HuH-7.5 (cell line): ENCODE measurements around the gene NOC2L.
"Not testable (repeated sequence)": the region's sequence is repeated elsewhere in the genome, so short reads cannot be mapped to it uniquely, and the experiment has no call there.

Source experiments
- DNase-seq: peaks from one replicate; pipeline ENCODE4 v3.0.0; 2011; ENCODE audit warnings: low spot score

NOC2L gene

GRCh38 chr1:993379-993995, 34.4 kb upstream of the NOC2L start:
- DNase-seq, result no peak

- DNase-seq, result no peak
Measured at GRCh38 chr1:992362-992761, 33.3 kb upstream of the NOC2L start.

DNA sequence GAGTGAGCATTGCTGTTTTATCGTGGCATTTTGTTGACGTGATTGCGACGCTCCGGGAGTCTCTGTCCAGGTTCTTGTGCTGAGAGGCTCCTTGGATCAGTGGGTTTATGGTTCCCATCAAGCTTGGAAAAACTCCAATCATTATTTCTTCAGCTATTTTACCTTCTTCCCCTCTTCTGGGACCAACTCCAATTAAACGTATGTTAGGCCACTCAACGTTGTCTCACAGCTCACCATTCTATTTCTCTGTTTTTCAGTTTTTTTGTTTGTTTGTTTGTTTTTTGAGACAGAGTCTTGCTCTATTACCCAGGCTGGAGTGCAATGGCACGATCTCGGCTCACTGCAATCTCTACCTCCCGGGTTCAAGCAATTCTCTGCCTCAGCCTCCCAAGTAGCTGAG, 32.8 kb upstream of the NOC2L start:
- DNase-seq, result no peak

DNA sequence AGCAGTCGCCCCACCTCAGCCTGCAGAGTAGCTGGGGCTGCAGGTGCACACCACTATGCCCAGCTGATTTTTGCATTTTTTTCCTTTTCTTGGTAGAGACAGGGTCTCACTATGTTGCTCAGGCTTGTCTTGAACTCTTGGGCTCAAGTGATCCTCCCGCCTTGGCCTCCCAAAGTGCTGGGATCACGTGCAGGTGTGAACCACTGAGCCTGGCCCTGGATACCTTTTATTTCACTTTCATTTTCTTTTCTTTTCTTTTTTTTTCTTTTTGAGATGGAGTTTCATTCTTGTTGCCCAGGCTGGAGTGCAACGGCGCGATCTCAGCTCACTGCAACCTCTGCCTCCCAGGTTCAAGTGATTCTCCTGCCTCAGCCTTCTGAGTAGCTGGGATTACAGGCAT, 32.2 kb upstream of the NOC2L start:
- not testable (repeated sequence) for DNase-seq

DNA sequence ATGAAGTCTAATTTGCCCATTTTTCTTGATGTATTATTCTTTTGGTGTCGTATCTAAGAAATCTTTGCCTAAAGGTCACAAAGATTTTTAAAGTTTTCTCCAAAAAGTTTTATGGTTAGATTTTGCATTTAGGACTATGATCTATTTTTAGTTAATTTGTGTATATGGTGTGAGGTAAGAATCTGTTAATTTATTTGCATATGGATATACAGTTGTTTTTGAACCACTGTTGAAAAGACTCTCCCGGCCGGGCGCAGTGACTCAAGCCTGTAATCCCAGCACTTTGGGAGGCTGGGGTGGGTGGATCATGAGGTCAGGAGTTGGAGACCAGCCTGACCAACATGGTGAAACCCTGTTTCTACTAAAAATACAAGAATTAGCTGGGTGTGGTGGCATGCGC, 29.0 kb upstream of the NOC2L start:
- not testable (repeated sequence) for DNase-seq

DNA sequence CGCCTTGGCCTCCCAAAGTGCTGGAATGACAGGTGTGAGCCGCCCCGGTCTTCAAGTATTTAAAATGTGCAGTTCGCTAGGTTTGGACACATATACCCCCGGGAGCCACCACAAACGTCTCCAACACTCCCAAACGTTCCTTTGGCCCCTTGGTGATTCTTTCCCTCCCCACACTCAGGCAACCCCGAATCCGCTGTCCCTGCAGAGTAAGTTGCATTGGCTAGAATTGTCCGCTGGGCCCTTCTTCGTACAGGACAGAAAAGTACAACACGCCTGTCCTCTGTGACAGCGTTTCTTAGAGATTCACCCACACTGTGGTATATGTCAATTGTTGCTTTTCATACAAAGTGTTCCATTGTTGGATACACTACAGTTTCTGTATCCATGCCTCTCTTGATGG, 26.1 kb upstream of the NOC2L start:
- DNase-seq, result no peak

DNA sequence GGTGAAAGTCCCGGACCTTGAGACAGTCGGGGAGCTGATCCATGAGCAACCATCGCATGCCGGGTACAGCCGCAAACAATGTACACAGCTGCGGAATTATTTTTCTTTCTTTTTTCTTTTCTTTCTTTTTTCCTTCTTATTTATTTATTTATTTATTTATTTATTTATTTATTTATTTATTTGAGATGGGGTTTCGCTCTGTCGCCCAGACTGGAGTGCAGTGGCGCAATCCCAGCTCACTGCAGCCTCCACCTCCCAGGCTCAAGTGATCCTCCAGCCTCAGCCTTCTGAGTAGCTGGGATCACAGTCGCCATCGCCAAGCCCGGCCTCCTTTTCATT, 25.4 kb upstream of the NOC2L start:
- DNase-seq, result no peak

DNA sequence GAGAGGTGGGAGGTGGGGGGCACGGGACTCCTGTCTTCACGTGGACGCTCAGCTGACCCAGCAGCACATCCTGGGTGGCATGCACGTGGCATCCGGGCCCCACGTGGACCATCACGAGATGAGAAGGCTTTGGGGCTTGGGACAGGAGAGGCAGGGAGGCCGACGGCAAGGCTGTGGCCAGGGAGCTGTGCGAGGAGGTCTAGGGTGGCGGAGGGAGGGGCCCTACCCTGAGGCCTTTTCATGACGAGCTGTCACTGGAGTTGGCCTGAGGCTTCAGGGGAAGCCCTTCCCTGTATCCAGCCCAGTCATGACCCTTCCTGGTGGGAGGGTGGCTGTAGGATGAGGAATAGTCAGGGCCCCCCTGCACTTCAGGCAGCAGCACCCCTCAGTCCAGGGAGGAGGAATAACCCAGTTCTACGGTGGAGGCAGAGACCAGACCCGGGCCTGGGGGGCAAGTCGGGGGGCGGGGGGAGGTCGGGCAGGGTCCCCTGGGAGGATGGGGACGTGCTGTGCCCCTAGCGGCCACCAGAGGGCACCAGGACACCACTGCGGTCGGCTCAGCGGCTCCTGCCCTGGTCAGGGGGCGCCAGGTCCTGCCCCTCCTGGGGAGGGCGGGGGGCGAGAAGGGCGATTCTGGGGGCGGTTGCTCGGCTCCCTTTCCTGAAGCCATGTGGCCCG, 24.9 kb upstream of the NOC2L start:
- peak; percentile 88 for DNase-seq

DNA sequence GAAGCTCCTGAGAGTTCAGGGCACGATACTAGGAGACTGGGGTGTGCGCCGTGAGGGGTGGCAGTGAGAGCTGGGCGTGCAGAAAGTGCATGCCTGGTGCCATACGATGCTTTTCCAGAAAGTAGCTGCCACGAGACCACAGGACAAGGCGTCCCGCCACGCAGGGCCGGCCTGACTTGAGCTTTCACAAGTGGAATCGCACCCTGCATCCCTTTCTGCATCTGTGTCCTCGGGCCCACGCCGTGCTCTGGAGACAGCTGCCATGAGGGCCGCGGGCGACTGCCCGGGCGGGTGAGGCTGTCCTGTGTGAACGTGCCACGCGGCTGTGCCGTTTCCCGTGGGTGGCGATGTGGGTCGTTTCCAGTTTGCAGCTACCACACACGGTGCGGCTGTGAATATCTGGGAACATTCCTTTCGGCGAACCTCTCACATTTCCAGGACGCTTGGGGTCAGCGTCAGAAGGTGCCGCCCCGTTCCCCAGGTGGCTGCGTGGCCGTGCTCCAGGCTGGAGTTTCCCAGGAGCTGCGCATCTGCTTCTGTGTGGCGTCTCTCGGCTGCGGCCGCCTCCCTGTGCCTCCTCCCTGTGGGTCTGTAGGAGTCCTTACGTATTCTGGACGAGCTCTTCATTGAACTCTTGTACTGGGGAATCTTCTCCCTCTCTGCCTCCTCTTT, 23.8 kb upstream of the NOC2L start:
- DNase-seq, result no peak

DNA sequence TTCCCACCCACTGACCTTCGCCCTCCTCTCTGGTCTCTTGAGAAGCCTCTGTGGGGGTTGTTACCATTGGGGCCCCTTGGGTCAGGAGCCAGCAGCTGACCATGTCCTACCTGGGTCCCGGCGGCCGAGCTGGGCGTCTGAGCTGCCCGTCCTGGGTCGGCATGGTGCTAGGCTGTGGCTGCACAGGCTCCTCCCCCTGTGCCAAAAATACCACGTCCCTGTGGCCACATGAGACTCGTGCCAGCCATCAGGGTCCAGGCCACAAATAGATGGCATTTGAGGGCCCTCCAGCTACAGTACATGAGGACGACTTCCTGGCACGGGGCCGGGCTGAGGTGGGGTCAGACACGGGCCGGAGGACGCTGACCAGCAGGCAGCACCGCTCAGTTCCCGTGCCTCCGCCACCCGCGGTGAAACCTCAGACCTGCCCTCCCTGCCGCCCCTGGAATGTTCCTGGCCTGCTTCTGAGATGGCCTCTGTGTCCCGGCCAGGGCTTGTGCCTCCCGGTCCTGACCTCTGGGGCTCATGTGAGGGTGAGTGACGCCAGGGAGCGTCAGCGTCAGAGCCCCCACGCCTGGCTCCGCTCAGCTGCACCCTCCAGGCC, 23.0 kb upstream of the NOC2L start, which contains the start of gene PERM1:
PERM1 (minus strand) TSS at position 139 of the 604 bp plus-strand sequence. CDS start 1,064 bp downstream, outside the sequence.
- no peak for DNase-seq

GRCh38 chr1:981491-981954, 22.5 kb upstream of the NOC2L start:
- DNase-seq, result no peak

GRCh38 chr1:980602-981395, 21.7 kb upstream of the NOC2L start:
- DNase-seq, result no peak

GRCh38 chr1:980137-980571, 21.1 kb upstream of the NOC2L start:
- DNase-seq, result no peak

GRCh38 chr1:979744-980072, 20.7 kb upstream of the NOC2L start:
- DNase-seq, result no peak

DNA sequence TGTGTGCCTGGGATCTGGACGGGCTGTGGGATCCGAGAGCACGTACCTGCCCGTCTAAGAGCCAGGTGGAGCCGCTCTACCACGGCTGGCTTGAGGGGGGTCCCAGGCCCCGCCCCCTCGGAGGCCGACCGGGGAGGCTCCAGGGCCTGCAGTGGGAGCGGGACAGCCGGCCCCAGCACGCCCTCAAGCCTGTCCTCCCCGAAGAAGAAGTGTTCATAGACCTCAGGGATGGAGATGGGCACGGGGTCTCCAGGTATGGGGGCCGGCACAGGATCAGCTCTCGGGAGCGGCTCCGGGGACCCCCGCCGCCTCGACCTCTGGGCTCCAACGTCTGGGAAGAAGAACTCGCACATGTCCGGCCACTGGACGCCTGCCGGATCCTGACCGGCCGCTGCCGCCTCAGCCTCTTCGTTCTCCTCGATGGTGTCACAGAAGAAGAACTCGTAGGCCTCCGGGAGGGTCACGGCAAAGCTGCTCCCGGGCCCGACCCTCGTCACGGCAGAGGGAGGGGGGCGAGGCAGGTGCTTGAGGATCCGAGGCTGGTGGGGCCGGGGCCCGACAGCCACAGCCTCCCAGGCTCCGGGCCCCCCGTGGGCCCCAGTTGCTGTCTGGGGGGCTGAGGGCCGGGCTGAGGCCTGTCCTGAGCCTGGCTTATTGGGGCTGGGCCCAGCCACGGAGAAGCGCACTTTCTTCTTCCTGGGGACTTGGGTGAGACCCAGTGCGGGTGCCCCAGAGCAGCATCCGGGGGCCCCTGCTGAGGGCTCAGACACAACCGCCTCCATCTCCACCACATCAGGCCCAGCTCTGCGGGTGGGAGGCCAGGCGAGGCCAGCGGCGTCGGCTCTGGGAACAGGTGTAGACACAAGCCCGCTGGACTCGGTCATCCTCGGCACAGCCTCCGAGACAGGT, 20.0 kb upstream of the NOC2L start:
- DNase-seq, result no peak

DNA sequence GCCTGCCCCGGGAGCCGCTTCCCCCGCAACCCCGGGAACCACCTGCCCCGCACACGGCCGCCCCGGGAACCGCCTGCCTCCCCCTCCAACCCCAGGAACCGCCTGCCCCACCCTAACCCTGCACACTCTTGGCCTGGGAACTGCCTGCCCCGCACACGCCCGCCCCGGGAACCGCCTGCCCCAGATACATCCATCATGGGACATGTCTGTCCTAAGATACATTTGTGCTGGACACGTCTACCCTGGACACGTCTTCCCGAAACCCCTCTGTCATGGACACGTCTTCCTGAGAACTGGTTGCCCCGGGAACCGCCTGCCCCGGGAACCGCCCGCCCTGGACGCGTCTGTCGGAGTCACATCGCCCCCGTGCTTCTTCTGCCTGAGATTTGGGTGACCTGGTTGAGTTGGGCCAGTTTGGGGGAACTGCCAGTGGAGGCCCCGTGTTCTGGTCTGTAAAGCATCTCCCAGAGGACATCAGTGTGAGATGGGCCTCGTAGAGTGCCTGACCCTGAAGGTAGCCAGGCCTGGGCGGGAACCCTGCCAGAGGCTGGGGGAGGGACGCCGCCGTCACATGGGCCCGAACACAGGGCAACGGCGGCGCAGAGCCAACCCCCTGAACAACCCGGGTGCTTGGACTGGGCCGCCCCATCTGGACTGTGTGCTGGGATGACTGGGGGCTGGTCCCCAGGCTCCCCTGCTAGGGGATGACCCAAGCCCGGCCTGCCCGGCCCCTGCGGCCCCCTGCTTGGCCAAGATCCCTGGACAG, 19.2 kb upstream of the NOC2L start:
- no peak for DNase-seq

DNA sequence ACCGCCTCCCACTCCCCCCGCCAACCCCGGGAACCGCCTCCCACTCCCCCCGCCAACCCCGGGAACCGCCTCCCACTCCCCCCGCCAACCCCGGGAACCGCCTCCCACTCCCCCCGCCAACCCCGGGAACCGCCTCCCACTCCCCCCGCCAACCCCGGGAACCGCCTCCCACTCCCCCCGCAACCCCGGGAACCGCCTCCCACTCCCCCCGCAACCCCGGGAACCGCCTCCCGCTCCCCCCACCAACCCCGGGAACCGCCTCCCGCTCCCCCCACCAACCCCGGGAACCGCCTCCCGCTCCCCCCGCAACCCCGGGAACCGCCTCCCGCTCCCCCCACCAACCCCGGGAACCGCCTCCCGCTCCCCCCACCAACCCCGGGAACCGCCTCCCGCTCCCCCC, 17.7 kb upstream of the NOC2L start:
- DNase-seq, result not testable (repeated sequence)

DNA sequence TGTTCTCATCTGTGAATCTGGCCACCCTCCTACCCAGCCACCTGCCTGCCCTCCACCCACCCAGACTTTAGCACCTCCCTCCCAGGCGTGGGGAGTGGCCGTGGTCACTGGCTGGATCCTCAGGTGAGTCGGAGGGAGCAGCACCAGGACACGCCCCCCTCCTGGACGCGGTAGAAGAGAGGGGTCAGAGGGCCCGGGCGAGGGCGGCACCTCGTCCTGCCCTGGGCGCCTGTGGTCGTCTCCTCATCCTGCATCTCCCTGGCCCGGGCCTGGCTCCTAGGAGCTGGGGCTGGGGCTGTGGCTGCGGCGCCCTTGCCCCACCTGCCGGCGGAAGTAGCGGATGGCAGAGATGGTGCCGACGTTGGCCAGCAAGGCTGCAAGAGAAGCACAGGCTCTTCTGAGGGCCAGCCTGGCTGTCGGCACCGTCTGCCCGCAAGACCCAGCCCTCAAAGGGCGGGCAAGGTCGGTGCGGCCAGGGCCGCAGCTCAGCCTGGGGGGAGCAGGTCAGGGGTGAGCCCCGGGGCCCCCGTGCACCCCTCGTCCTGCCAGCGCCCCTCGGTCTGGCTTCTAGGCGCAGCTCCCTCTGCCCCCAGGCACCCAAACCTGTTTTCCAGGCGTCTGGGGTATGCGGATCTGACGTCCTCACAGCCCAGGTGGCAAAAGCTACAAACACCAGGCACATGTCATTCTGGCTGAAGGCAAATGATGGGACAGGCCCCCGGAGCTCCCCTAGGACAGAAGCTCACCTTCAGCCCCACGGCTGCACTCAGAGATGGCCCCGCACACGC, 17.0 kb upstream of the NOC2L start:
- peak; percentile 91 for DNase-seq

DNA sequence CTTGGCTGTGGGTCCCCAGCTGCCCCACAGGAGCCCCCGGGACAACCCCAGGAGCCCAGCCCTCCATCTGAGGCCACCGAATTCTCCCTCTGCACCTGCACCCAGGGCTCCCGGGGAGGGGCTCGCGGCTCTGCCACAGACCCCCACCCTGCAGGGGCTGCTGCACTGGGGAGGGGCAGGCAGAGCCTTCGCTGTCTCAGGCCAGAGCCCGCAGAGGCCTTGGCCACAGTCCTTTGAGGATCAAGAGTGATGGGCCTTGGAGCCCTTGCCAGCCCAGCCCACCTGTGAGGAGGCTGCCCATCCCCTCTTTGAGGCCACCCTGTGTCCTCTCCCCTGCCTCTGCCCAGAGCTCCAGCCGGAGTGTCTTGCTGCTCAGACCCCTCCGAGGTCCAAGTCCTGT, 16.3 kb upstream of the NOC2L start:
- no peak for DNase-seq
